Stimulated activated CD8-positive, alpha-beta memory T cell treated with anti-CD3 and anti-CD28 coated beads, Interleukin-4, amount 100 ng/mL, for 24 hours (primary cell): ENCODE results near the gene NR2F1.

ENCODE experiments used
- DNase-seq: peaks from one replicate; pipeline ENCODE4 v3.0.0-alpha.2; 2020; ENCODE audit warnings: low read depth

The NR2F1 gene

GRCh38 chr5:93591323-93591945 lies 8.4 kb downstream of the NR2F1 start:
- DNase-seq: no peak

- DNase-seq: no peak
Observed at GRCh38 chr5:93592883-93593282, 9.9 kb downstream of the NR2F1 start.

- DNase-seq: no peak
Observed at GRCh38 chr5:93593476-93594131, 10.6 kb downstream of the NR2F1 start.

GRCh38 chr5:93594591-93595419 lies 11.8 kb downstream of the NR2F1 start:
- DNase-seq: no peak

- no peak for DNase-seq
Observed at GRCh38 chr5:93595420-93596147, 12.6 kb downstream of the NR2F1 start.

DNA sequence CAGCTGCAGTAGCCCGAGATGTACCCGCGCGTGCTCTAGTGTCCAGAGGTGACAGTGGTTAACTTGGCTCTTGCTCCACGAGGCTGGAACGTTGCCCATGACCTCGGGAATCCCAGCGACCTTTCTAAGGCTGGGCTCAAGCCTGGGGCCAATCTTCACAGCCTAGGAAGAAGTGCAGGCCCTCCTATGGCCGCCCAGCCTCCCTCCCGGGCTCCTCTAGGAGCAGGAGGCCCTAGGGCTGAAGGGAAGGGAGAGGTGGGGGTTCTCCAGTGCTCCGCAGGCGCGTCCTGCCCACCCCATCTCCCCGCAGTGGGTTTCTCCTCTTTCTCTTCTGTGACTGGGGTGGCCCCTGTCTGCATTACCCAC lies 13.3 kb downstream of the NR2F1 start:
- DNase-seq: no peak

DNA sequence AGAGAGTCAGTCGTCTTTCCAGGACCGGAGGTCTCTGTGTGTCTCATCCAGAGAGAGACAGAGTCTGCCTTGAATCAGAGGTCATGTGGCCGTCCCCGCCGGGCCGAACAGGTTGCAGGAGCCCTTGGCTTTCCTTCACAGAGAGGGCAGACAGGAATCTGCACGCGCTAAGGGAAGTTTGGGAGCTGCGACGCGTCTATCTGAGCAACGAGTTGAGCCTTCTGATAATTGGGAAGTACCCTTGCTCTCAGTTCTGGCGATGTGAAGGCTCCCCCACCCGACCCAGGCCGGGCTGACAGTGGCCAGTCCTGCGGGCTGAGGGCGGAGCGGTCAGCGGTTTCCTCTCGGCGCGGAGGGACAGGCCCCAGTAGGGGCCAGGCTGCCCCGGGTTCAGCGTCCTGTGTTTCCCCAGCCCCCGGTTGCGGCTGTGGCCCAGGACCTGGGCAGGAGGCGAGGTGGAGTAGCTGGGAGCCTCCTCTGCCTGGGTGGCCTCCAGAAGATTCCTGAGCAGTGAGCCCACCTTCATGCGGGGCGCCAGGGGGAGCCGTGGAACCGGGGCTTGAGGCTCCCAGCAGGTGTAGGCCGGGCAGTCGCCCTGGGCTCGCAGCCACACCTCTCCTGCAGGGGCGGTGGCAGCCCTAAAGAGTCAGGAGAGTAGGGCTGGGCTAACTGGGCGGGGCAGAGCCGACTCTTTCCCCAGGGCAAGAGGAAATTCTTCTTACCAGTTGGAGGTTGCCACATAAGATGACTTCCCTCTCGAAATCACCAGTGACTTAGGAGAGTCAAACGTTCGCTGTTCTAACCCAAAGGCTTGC lies 13.9 kb downstream of the NR2F1 start:
- DNase-seq: no peak

DNA sequence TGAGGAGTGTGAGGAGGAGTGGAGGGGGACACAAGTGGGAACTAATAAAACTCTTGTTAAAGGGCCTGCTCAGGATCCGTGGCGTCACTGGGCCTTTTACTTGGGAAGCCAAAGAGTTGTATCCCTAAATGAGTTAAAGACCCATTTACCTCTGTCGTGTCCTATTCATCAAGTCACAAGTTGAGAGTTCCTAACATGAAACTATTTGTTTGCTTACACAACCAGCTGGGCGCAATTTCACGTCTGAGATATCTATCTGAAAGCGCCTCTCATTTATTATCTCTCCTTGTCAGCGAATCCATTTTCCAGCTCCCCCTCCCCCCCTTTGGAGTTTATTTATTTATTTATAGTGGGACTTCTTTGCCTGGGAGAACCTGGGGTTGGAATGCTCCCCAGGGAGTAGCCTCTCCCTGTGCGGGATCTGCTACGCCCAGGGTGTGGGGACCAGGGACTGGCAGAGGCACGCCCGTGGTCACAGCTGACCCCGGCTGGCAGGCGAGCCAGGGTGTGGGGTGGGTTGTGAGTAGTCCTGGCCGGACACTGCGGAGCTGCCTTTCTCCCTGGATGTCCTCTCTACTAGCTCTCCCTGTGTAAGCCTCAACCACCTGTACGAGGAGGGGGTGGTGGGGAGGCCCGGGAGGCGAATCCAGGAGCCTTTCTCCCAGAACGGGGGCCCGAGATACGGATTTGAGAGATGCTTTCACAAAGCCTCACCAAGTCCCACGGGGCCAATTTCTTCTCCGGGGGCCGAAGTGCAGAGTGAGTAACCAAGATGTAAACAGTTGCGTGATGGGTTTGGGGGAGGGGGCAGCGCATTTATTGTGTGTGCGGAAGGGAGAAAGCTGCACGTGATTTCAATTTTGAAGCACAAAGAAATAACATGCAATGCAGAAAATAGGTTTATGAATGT lies 15.3 kb downstream of the NR2F1 start:
- no peak for DNase-seq

GRCh38 chr5:93599001-93599379 lies 16.0 kb downstream of the NR2F1 start:
- DNase-seq: no peak

DNA sequence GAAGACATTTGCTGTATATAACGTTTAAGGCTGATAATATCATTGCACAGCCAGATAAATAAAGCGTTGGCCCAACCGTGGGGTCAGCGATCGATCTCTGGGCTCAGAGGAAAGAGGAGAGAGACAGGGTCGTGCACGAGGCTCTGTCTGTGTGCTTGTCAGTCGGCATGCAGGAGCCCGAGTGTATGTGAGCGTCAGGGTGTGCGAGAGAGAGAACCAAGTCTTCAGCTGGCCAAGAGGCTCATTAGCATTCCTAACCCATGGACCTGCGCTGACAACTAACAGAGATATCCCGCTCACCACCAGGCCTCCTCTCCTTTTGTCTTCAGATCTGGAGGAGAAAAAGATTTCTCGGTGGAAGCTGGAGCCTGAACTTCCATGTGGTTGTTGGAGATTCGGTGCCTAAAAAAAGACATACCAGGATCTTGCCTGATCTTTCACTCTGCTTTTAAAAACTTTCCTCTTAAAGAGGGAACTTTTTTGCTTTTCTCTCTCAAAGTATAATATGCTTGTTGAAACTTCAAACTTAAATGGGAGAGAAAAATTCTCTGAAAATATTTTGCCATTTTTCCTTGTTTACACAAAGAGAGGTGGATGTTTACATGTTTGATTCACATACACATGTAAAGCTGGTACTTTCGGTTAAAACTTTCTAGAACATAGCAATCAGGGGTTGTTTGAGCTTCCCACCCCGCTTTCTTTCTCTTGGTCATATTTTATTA lies 16.5 kb downstream of the NR2F1 start:
- no peak for DNase-seq

DNA sequence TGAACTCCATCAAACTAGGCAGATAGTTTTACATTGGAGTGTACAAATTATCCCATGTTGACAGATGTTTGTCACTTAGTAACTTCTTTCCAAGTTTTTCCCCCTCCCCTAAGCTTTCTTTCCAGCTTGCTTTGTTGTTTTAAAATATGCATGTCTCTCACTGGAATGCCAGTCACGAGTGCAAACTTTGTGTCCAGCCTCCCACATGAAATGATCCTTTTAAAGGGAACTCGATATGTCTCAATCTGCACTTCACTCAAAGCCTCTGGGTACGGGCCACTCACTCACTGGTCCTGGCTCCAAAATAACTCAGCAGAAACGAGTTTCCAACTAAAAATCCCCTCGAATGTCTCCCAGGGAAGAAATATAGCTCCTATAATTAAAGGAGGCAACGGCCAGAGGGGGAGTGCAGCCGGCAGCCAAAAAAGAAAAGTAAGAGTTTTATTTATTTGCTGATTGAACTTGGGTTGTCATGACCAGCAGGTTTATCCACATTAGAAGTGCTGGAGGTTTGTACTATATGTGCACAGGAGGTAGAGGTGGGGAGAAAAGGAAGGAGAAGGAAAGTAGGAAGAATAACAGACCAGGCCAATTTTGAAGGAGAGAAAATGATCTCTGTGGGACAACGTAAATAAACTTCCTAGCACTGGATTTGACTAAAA lies 17.5 kb downstream of the NR2F1 start:
- DNase-seq: no peak

DNA sequence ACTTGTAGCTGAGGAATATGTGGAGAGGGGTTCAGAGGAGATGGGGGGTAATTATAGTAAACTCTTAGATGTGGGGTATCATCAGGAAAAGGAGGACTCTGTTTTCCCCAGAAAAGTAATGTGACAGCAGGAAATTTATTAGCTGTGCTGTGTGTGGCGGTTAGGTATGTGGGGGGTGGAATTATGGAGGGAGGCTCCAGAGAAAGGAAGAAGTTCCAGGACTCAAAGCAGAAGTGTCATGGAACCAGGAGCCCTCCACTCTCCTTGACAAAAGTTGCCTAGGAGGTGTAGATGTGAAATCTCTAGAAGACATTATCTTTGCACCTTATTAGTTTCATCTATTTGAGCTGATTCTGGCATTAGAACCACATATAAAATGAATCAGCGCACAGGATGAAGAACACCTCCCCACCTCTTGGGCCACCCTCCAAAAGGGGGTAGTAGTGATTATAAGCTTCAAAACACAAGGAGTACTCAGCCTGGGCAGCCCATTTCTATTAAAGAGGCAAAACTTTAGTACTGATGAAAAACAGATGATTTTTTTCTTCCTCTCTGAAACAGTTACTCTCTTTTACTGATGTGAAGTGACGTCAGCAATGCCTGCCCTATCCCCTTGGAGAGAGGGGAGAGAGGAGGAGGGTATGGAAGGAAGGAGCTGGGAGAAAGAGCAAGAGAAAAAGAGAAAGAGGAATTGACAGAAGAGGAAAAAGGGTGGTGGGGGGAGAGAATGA lies 18.2 kb downstream of the NR2F1 start:
- no peak for DNase-seq

DNA sequence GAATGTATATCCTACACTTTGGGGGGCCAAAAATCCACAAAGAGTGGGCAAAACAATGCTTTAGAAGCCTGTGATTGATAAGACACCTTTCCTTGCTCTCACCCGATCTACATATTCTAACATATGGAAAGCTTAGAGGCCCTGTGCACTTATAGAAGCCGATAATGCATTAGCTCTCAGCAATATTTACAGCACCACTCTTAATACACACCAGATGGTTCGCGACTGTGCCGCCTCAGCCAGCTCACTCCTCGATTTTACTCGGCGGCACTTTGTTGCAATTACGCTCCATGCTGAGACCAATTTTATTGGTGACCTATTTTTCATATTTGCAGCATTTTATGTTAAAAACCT lies 18.8 kb downstream of the NR2F1 start:
- no peak for DNase-seq

- no peak for DNase-seq
Observed at GRCh38 chr5:93602241-93603077, 19.4 kb downstream of the NR2F1 start.

DNA sequence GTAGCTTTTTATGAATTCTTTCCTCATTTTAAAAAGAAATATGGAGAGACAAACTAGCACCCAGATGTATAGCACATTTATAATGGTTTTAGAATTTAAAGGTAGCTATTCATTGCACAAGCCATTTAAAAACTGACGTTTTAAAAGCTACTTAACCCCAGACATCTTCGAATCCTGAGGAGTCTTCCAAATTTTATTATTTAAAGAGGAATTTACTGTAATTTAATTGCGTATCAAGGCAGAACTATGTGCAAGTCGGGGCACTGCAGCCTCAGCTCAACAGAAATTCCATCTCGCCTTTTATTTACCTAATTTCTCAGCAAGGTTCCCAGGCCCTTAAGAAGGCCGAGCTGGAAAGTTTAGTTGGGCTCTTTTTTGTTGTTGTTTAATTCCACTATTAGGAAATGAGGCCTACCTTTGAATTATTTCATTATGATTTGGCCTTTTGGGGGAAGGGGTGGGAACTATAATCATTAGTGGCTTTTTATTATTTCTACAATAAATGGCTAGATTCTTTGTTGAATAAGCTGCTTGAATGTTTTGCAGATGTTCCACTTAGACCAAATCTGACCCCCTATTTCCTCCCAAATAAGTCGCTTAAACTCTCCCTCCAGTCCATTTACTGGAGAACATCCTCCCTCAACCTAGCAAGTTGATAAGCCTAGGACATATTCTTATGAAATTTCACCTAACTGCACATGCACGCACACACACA lies 20.2 kb downstream of the NR2F1 start:
- DNase-seq: no peak

DNA sequence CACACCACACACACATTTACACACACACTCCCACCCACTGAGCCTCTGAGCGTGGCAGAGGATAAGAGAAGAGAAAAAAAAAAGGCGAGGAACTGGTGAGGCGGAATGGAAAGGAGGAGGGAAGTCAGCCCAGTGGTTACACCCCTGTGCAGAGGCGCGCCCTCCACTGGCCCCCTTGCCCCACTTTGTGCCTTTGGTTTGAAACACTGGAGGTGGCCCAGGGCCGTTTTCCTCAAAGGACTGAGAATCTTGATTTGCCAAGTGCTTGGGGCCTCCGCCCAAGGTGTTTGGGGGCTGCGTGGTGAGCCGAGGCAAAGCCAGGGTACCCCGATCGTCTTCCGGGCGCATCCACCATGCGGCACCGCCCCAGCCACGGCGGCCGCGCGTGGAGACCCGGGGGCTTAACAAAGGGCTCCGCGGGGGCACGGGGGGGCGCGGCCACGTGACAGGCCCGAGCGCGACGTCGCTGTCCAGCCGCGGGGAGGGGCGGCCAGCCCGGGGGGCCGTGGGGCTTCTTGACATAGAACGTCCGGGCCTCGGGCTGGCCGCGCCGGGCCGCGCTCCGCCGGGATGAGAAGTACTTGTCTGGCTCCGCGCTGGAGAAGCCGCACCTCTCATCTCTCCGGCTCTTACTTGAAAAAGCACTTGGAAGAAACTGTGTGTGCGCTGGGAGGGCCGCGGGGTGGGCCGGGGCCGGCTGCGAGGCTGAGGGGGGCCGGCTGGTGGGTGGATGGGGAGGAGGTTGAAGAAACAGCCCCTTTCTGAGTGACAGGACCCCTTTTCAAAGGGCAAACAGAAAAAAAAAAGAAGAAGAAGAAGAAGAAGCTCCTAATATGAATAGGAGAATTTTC lies 21.0 kb downstream of the NR2F1 start:
- no peak for DNase-seq
